Measurements from ENCODE around the gene ATXN1L. TPM values are rescaled to one million over a fixed set of nuclear protein-coding genes. Genes with fewer than 3 reads are reported as not detected.
"Not testable (repeated sequence)": the region's sequence is repeated elsewhere in the genome, so short reads cannot be mapped to it uniquely, and the experiment has no call there.

ATXN1L gene
- total RNA-seq = 13.4 TPM
- long read RNA-seq, full-length matches to known transcripts = 1 of 2 reads
- long read RNA-seq, partial matches to known transcripts = 0 of 2 reads
- long read RNA-seq, other reads (novel, unspliced or antisense) = 1 of 2 reads

- intact Hi-C loops (cut with DNase I) = loop anchor here (2.0 to 5.0 kb wide), 2 partner anchors 36 to 37 kb away; partner anchors contain the start of genes AP1G1 and ZNF821
- peak; percentile 96 for DNase-seq (ENCODE audit: missing footprints)
- peak; percentile 98 for ATAC-seq
Measured at GRCh38 chr16:71845639-71846430, at the start of gene ATXN1L. TSS of gene ATXN1L (plus strand) at chr16:71845976. CDS start at chr16:71849741, 3,765 bp downstream.

- ATAC-seq = no peak
Measured at GRCh38 chr16:71796501-71797097, 49.2 kb upstream of the ATXN1L start.

DNA sequence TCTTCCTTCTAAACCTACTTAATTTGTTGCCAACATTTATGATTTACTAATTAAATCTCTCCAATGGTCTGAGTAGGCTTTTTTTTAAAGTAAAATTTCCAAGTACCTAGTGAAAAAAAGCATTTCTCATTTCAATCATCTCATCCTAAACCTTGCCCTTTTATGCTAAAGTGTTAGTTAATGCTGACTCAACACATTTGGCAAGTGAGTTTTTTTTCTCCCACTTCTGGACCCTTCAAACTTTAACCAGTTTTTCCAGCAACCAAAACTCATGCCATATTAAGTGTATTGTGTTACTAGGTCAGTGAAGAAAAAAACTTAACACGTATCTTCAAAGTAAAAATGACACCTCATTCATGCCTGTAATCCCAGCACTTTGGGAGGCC is 42.5 kb upstream of the ATXN1L start:
- no peak for DNase-seq (ENCODE audit: missing footprints)
- intact Hi-C loops (cut with DNase I) = no loop called here
- ATAC-seq = no peak

More at GRCh38 chr16:71796501-71797097, 49.2 kb upstream of the ATXN1L start:
- intact Hi-C loops (cut with DNase I) = no loop called here
- no peak for DNase-seq (ENCODE audit: missing footprints)

- peak; percentile 35 for ATAC-seq
Measured at GRCh38 chr16:71807905-71808592, 37.7 kb upstream of the ATXN1L start.

DNA sequence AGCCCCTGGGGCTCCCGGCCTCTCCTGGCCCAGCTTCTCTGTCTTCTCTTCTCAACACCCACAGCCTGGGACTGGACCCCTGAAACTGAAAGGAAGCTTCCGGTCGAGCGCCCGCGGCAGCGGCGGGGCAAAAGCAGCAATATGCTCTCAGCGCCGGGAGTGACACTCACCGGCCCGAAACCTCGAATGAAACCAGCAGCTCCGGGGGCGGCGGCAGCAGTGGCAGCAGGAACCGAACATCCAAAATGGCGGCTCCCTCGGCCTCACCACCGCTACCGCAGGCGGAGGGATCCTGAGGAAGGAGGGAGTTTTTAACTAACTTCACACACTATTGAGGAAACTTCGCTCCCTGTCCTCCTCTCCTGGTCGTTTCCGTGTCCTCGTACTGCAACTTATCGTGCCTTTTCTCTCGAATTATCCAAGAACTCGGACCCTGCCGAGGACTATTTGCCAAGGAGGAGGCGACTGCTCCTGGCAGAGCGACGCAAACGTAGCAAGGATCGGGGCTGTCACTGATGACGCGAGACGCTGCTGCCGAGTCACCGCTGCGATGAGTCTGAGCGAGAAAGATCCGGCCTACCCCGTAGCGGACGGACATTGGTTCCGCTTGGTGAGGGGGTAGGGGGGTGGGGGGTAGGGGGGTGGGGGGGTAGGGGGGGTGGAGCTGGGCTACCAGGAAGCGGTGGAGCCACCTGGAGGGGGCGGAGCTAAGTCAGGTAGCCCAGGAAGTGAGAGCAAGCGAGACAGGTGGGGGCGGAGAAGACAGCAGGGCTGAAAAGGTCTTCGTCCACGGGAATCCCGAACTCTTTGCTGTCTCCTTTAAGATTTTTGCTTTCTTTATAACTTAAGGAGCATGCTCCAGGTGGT is 37.0 kb upstream of the ATXN1L start, which contains the start of gene AP1G1:
Gene AP1G1, minus strand, starts transcription at position 242 of the 867 bp plus-strand sequence. CDS start 19,355 bp downstream, outside the sequence.
- DNase-seq (ENCODE audit: missing footprints) = peak; percentile 98
- intact Hi-C loops (cut with DNase I) = loop anchor here (1.0 to 2.0 kb wide), 2 partner anchors 36 to 86 kb away; partner anchors contain the start of genes ATXN1L and IST1
- ATAC-seq = peak; percentile 99

More at GRCh38 chr16:71807905-71808592, 37.7 kb upstream of the ATXN1L start:
- intact Hi-C loops (cut with DNase I) = loop anchor here (1.0 to 2.0 kb wide), 2 partner anchors 37 to 87 kb away; partner anchors contain the start of genes ATXN1L and IST1
- DNase-seq (ENCODE audit: missing footprints) = no peak

GRCh38 chr16:71810155-71810530 is 35.6 kb upstream of the ATXN1L start:
- ATAC-seq; intact Hi-C loops (cut with DNase I): not testable (repeated sequence)
- peak; percentile 74 for DNase-seq (ENCODE audit: missing footprints)

GRCh38 chr16:71811261-71811803 is 34.4 kb upstream of the ATXN1L start:
- intact Hi-C loops (cut with DNase I) = no loop called here
- DNase-seq (ENCODE audit: missing footprints) (no peak), ATAC-seq (no peak)

GRCh38 chr16:71817155-71817500 is 28.6 kb upstream of the ATXN1L start:
- ATAC-seq; intact Hi-C loops (cut with DNase I); DNase-seq (ENCODE audit: missing footprints): not testable (repeated sequence)

- intact Hi-C loops (cut with DNase I) = no loop called here
- no peak for ATAC-seq
- no peak for DNase-seq (ENCODE audit: missing footprints)
Measured at GRCh38 chr16:71826533-71827017, 19.2 kb upstream of the ATXN1L start.

GRCh38 chr16:71830359-71830758 is 15.4 kb upstream of the ATXN1L start:
- intact Hi-C loops (cut with DNase I) = no loop called here
- no peak for DNase-seq (ENCODE audit: missing footprints)

DNA sequence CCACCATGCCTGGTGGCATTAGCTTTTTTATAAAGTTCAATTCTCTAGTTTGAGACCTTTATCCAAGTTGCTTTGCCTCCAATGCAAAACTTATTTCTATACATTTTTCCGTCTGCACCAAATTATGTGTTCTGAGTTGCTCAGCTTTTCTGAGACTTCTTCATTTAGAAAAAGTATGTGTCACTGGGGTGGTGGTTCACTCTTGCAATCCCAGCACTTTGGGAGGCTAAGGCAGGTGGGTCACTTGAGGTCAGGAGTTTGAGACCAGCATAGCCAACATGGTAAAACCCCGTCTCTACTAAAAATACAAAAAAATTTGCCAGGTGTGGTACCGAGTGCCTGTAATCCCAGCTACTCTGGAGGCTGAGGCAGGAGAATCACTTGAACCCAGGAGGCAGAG is 14.1 kb upstream of the ATXN1L start:
- intact Hi-C loops (cut with DNase I) = not testable (repeated sequence)

More at GRCh38 chr16:71830359-71830758, 15.4 kb upstream of the ATXN1L start:
- no peak for ATAC-seq

GRCh38 chr16:71832112-71832511 is 13.7 kb upstream of the ATXN1L start:
- ATAC-seq; DNase-seq (ENCODE audit: missing footprints); intact Hi-C loops (cut with DNase I): not testable (repeated sequence)

More for the DNA sequence above, 14.1 kb upstream of the ATXN1L start:
- not testable (repeated sequence) for DNase-seq (ENCODE audit: missing footprints); ATAC-seq

DNA sequence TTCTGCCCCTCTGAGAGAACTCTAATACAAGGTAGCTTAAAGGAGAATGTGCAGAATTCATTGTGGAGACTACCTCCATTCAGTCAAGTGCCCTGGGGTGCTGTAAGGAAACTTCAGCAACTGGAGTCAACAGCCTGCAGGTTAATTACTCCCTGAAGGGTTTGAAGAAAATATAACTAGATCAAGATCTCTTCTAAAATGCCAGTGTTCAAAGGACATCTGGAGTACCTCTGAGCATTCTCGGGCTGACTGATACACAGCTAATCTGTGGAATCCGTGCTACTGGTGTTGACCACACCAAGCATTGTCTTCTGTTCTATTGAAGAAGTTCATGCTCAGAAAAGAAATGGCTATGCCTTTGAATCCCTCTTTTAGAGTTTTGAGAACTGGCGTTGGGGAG is 11.5 kb upstream of the ATXN1L start:
- DNase-seq (ENCODE audit: missing footprints) = no peak
- intact Hi-C loops (cut with DNase I) = no loop called here
- ATAC-seq = no peak

DNA sequence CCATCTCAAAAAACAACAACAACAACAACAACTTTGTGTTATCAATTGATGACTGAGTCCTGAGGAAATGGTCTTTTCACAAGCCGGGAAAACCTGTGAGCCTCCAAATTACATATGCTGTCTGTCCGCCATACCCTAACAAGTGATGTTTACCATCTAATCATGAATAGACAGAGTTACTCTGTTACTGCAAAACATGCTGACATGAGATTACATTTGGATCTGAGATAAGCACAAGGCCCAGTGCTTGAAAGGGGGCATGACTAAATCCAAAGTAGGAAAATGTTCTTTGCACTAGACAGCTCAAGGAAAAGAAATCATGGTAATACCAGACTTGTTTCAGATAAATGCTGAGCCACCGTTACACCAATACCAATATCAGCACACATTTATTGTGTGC is 8.6 kb upstream of the ATXN1L start:
- intact Hi-C loops (cut with DNase I) = no loop called here
- ATAC-seq = no peak
- DNase-seq (ENCODE audit: missing footprints) = no peak

GRCh38 chr16:71840052-71840451 is 5.7 kb upstream of the ATXN1L start:
- intact Hi-C loops (cut with DNase I) = no loop called here
- DNase-seq (ENCODE audit: missing footprints) (no peak), ATAC-seq (no peak)

DNA sequence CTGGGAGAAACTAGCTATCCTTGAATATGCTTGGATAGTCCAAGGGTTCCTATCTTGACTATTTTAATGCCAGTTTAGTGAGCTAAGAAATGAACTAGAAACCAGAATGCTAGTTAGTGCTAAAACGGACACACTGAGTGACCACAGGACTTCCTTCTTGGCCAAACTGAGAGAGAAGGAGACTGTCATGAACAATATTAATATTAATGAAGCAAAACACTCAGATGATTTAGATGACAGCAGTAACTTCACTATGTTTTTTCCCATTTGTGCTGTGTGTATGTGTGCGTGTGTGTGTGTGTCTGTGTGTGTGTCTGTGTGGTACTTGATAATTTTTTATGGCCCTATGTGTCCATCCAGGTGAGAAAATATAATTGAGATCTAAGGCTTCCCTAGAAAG is 2.2 kb upstream of the ATXN1L start:
- DNase-seq (ENCODE audit: missing footprints) = no peak
- intact Hi-C loops (cut with DNase I) = no loop called here
- no peak for ATAC-seq

GRCh38 chr16:71846431-71846830 is 655 bp downstream of the ATXN1L start:
- intact Hi-C loops (cut with DNase I) = loop anchor here (5.0 kb wide), 1 partner anchor 36 kb away; the partner anchor contains the start of gene ZNF821
- DNase-seq (ENCODE audit: missing footprints) (no peak), ATAC-seq (peak; percentile 2)

All from Right ventricle myocardium inferior (tissue), 1 donor.